ENCODE data around the gene PSMC3.

DNA sequence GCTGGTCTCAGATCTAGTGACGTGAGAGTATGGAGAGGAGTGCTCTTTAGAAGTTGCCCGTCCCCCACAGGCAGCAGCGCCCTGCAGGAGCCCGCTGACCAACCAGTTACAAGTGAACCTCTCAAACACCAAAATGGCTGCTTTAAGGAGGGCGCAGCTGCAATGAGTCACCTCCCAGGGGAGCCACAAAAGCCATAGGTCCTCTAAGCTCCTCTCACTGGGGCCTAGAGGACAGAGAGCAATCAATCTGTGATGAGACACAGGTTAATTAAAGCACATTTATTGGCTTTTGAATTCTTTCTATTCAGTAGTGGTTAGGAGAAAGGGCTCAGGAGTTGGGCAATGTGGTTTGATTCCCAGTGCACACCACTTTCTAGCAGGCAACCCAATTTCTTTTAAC lies 38.2 kb upstream of the PSMC3 start:
- TF ChIP-seq YY1 (IDR thresholded peaks at IDR 0.05; ENCODE audit: insufficient read depth, insufficient read length) (no peak), ZNF274 (IDR thresholded peaks at IDR 0.05; ENCODE audit: low read depth, low read length) (no peak)

All from NT2/D1 (cell line).